Coronary artery (tissue), 2 donors: ENCODE data around the gene CLP1.

Experiments
- DNase-seq: peaks from one replicate; pipeline ENCODE4 v3.0.0-alpha.2; 2017; ENCODE audit warnings: low spot score
- H3K27ac ChIP-seq, 2 donors: fragments of 200-600 bp; sonication (generic); one replicate each; pipeline ENCODE4 v1.5.1; 2016 to 2019
- H3K4me3 ChIP-seq: fragments of 200-600 bp; sonication (generic); 2 replicates; pipeline ENCODE4 v1.5.1; 2016; ENCODE audit warnings: mild to moderate bottlenecking, moderate library complexity
- TF ChIP-seq, protein P1 (sequence below): fragments of 200-600 bp; sonication (generic); IDR thresholded peaks from one replicate; pipeline ENCODE4 v1.5.1; 2019; ENCODE audit warnings: antibody characterized with exemption

The CLP1 gene

DNA sequence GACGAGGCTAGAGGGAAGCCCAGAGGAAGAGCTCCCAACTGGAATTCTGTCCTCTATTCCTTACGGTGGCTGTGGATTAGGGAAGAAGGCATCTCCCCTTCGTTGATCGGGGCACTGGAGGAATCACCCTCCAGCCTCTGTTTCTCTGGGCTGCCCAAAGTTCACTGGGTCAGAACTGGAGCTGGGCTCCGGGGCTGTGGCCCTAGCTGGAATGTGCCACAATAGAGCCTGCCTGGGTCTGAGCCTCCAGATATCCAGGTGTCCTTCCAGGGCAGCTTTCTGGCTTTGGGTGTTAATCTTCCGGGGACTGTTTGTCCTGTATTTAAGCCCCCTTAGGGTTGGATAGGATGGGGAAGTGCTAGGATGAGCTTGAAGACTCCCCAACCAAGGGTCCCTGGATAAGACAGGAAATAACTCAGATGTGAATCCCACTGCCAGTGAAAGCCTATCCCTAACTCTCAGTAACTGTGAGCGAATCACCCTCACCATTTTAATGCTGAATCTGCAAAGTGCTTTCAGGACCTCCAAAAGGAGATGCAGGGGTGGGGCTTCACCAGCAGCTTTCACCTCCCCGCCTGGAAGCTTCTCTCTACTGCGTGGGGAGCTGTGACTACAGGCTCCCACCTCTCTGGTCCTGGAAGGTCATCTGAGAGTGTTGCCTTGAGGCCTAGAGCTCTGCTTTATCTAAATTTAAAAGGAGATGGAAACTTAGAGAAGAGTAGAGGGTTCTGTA, 17.3 kb upstream of the CLP1 start:
- Histone ChIP-seq H3K4me3 (peak overlapping the region; percentile 97), H3K27ac (peak overlapping the region in 1 of 2 donors; percentile 94)
- no peak for DNase-seq
- TF ChIP-seq, protein P1, sequence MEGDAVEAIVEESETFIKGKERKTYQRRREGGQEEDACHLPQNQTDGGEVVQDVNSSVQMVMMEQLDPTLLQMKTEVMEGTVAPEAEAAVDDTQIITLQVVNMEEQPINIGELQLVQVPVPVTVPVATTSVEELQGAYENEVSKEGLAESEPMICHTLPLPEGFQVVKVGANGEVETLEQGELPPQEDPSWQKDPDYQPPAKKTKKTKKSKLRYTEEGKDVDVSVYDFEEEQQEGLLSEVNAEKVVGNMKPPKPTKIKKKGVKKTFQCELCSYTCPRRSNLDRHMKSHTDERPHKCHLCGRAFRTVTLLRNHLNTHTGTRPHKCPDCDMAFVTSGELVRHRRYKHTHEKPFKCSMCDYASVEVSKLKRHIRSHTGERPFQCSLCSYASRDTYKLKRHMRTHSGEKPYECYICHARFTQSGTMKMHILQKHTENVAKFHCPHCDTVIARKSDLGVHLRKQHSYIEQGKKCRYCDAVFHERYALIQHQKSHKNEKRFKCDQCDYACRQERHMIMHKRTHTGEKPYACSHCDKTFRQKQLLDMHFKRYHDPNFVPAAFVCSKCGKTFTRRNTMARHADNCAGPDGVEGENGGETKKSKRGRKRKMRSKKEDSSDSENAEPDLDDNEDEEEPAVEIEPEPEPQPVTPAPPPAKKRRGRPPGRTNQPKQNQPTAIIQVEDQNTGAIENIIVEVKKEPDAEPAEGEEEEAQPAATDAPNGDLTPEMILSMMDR: no peak

DNA sequence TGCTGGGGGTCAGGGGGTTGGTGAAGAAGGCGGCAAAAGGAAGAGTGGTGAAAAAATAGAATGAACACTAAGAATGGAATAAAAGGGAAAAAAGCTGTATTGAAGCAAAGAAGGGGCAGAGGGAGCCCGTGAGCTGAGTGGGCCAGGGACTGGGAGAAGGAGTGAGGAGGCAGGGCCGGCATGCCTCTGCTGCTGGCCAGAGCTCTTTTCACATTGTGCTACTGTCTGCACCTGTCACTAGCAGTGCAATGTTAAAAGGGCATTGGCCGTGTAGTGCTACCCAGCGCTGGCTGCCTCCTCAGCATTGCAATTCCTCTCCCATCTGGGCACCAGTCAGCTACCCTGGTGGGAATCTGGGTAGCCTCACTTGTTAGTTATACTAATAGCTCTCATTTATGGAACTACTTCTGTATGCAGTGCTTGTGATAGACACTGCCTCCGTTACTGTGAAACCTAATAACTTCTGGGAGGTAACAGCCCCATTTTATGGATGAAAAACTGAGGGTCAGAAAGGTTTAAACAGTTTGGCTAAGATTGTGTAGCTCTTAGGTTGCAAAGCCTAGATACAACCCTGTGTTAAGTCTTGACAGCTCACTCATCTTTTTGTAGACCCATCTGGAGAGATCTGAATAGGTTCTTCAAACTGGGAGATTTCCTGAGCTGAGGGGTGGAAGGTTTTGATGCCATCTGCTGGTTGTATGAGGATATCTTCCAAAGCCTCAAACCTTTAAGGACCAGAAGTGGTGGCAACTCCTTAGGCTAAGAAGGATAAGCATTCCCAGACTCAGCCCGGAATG, 16.4 kb upstream of the CLP1 start:
- H3K27ac ChIP-seq: no peak overlapping the region
- TF ChIP-seq, protein P1: peak; percentile 17
- DNase-seq: no peak
- no peak overlapping the region for H3K4me3 ChIP-seq

DNA sequence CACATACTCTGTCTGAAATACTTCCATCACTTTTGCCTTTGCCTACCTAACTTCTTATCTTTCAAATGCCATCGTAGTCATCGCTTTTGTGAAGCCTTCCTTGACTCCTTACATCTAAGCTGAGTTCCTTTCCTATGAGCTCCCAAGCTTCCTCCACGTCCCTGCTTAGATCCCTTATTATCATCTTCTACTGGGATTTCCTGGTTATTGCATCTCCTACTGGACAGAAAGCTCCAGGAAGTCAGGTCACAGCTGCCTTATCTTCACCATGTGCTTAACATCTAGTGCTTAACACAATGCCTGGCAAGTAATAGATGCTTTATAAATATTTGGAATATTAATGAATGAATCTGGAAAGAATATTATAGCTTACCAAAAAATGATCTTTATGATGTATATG, 13.8 kb upstream of the CLP1 start:
- TF ChIP-seq, protein P1: no peak
- no peak for DNase-seq
- Histone ChIP-seq H3K27ac (no peak overlapping the region), H3K4me3 (no peak overlapping the region)

DNA sequence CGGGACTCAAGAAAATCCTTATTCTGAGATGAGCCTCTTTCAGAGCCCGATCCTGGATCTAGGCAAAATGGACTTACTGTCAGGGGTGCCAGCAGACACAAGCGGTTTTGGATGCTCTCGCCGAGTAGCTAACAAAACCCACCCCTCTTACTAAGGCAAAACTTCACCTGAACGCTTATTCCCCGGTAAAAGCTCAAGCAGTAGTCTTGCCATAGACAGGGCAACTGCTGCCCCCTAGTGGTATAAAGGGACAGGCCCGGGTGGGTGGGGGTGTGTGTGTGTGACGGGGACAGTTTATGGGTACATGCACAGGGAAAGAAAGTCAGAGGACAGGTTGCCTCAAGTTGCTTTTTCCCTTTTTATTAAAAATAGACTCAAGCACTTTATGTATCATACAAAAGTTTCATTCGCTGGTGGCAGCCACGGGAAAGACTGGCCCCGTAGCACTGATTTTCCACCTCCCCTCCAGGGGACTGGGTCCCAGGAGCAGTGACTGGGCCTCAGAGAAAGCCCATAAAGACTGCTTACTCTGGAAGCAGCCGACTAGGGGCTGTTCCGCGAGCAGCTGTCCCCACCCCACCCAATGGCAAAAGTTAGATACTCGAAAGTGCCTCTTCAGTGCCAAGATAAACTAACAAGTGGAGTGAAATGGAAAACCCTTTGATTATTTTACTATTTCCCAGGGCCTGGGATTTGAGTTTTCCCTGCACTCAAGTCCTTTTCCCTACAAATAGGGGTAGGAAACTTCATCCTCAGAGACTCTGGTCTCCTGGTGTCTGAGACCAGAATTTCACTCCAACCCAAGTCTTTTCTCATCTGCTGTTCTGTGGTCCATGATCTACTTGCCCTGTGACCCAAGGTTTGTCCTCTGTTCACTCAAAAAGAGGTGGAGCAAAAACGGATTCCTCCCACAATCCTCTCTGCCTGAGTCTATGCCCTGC, 12.5 kb upstream of the CLP1 start:
- Histone ChIP-seq H3K4me3 (peak overlapping the region; percentile 19), H3K27ac (peak overlapping the region in 1 of 2 donors; percentile 44)
- DNase-seq: peak; percentile 89
- TF ChIP-seq, protein P1: peak; percentile 97

DNA sequence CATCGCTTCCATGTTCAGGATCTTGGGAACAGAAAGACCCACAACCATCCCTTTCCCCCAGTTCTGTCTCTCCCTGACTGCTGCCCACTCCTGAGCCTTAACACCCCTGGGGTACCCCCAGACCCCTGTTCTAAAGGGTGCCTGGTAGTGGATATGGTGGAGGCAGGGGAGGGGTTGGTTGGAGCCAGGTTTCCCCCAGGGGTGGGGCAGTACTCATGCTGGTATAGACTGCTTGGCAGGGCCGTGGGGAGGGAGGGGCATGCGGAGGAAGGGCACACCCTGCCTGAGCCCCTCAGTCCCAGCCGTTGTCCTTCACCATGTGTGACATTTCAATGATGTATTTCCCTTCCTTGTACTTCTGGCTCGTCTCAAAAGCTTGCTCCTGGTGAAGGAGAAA, 11.9 kb upstream of the CLP1 start:
- no peak for DNase-seq
- TF ChIP-seq, protein P1: no peak
- peak overlapping the region in 1 of 2 donors; percentile 44 for H3K27ac ChIP-seq
- no peak overlapping the region for H3K4me3 ChIP-seq

DNA sequence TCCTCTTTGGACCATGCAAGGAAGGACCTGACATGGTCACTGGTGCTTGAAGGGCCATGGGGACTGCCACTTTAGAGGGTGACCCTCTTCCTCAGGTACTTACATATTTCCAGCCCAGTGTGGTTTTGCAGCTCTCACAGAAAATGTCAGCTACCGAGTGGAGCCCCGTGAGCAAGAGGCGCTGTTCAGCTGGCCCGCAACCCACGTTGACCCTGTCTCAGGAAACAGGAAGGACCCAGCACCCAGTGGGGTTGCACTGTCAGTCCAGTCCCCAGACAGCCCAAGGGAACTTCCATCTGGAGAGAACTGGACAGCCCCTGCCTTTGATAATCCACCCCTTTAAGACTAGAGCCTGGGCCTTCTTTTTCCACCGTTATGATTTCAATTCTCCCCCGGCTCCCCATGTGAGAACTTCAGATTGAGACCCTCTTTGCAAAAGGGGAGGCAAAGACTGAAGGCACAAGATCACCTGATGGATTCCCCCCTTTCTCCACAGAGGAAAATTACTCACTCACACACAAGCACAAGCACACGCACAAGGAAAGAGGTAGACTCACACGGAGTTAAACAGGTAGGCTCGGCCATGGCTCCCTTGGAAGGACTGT, 11.3 kb upstream of the CLP1 start:
- TF ChIP-seq, protein P1: no peak
- no peak for DNase-seq
- H3K27ac ChIP-seq: no peak overlapping the region
- H3K4me3 ChIP-seq: no peak overlapping the region
